ENCODE results near the gene TMEM272. TPM values are rescaled to one million over a fixed set of nuclear protein-coding genes. Genes with fewer than 3 reads are reported as not detected.

TMEM272 gene
- total RNA-seq, 1 experiment from 2014 or later = not detected

DNA sequence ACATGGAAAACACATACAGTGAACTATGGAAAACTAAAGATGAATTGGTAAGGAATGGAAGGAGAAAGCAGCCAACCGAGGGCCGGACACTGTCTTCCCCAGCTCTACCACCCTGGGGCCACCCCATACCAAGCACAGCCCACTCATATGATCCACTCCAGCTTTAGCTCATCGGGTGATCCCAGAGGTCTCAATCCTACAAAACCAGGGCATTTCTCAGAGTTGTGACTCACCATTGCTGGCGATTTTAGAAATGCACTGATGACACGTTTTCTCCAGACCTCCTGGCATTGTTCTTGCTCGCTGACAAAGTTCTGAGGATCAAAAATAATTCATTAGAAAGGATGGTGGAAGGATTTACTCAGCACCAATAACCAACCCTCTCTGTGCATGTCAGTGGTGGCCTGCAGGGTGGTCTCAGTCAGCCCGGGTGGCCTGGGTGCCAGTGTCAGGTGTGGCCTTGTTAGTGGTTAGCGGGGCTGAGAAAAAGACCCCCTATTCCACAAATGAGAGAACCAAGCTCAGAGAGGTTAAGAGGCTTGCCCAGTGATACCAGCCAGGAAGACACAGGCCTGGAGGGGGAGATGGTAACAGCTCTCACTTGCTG lies 6.6 kb downstream of the TMEM272 start:
- Mint-ChIP-seq H3K36me3 (ENCODE audit: insufficient read depth, unreplicated experiment) (no peaks in the 10 kb centered on the region), H3K4me3 (ENCODE audit: low read depth, unreplicated experiment) (no peak overlapping the region), H3K27ac (ENCODE audit: unreplicated experiment) (no peak overlapping the region), H3K4me1 (ENCODE audit: low read depth, unreplicated experiment) (no peaks in the 10 kb centered on the region), H3K27me3 (ENCODE audit: unreplicated experiment) (peaks cover 53% of the 10 kb centered on the region), H3K9me3 (ENCODE audit: low read depth, unreplicated experiment) (no peaks in the 10 kb centered on the region)
- TF ChIP-seq, protein P1, sequence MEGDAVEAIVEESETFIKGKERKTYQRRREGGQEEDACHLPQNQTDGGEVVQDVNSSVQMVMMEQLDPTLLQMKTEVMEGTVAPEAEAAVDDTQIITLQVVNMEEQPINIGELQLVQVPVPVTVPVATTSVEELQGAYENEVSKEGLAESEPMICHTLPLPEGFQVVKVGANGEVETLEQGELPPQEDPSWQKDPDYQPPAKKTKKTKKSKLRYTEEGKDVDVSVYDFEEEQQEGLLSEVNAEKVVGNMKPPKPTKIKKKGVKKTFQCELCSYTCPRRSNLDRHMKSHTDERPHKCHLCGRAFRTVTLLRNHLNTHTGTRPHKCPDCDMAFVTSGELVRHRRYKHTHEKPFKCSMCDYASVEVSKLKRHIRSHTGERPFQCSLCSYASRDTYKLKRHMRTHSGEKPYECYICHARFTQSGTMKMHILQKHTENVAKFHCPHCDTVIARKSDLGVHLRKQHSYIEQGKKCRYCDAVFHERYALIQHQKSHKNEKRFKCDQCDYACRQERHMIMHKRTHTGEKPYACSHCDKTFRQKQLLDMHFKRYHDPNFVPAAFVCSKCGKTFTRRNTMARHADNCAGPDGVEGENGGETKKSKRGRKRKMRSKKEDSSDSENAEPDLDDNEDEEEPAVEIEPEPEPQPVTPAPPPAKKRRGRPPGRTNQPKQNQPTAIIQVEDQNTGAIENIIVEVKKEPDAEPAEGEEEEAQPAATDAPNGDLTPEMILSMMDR (IDR thresholded peaks at IDR 0.05; ENCODE audit: unreplicated experiment) = no peak
- no TSS peak for BruUV-seq (replicated peaks)
- DNase-seq = no peak
- CTCF ChIA-PET = no interaction called here
- intact Hi-C loops (cut with micrococcal nuclease; ENCODE audit: unreplicated experiment) = no loop called here

GRCh38 chr13:51837016-51837415 lies 8.0 kb downstream of the TMEM272 start:
- CTCF ChIA-PET = no interaction called here
- BruUV-seq (replicated peaks) = no TSS peak
- H3K9me3 Mint-ChIP-seq (ENCODE audit: low read depth, unreplicated experiment) = no peaks in the 10 kb centered on the region
- TF ChIP-seq, protein P1 (IDR thresholded peaks at IDR 0.05; ENCODE audit: unreplicated experiment) = no peak
- no peak overlapping the region for H3K27ac Mint-ChIP-seq (ENCODE audit: unreplicated experiment)
- intact Hi-C loops (cut with micrococcal nuclease; ENCODE audit: unreplicated experiment) = no loop called here
- H3K4me3 Mint-ChIP-seq (ENCODE audit: low read depth, unreplicated experiment) = no peak overlapping the region
- no peaks in the 10 kb centered on the region for H3K4me1 Mint-ChIP-seq (ENCODE audit: low read depth, unreplicated experiment)
- H3K27me3 Mint-ChIP-seq (ENCODE audit: unreplicated experiment) = peaks cover 58% of the 10 kb centered on the region
- no peak for DNase-seq
- no peaks in the 10 kb centered on the region for H3K36me3 Mint-ChIP-seq (ENCODE audit: insufficient read depth, unreplicated experiment)

GRCh38 chr13:51834581-51835171 lies 10.3 kb downstream of the TMEM272 start:
- Mint-ChIP-seq H3K27me3 (ENCODE audit: unreplicated experiment) (peaks cover 64% of the 10 kb centered on the region), H3K27ac (ENCODE audit: unreplicated experiment) (no peak overlapping the region), H3K36me3 (ENCODE audit: insufficient read depth, unreplicated experiment) (no peaks in the 10 kb centered on the region), H3K4me3 (ENCODE audit: low read depth, unreplicated experiment) (no peak overlapping the region), H3K4me1 (ENCODE audit: low read depth, unreplicated experiment) (no peaks in the 10 kb centered on the region), H3K9me3 (ENCODE audit: low read depth, unreplicated experiment) (no peaks in the 10 kb centered on the region)
- intact Hi-C loops (cut with micrococcal nuclease; ENCODE audit: unreplicated experiment) = no loop called here
- TF ChIP-seq, protein P1 (IDR thresholded peaks at IDR 0.05; ENCODE audit: unreplicated experiment) = no peak
- no peak for DNase-seq
- CTCF ChIA-PET = no interaction called here
- BruUV-seq (replicated peaks) = no TSS peak

DNA sequence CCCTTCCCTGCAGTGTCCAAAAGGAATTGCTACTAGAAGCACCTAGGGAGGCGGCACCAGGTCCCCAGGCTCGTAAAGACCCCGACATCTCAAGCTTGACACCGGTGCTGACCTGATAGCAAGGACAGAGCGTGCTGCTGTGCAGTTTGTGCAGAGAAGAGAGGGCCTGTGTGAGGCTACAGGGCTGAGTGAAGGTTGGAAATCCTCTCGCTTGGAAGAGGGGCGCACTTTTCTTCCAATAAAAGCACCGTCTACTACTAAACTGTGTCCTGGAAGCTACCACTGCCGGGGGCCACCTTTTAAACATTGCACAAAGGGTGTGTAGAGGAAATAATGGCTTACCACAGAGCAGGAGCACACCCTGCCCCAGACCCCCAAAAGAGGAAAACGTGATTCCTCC lies 11.0 kb downstream of the TMEM272 start:
- peaks cover 71% of the 10 kb centered on the region for H3K27me3 Mint-ChIP-seq (ENCODE audit: unreplicated experiment)
- H3K4me1 Mint-ChIP-seq (ENCODE audit: low read depth, unreplicated experiment) = no peaks in the 10 kb centered on the region
- no peak for DNase-seq
- intact Hi-C loops (cut with micrococcal nuclease; ENCODE audit: unreplicated experiment) = no loop called here
- no peaks in the 10 kb centered on the region for H3K36me3 Mint-ChIP-seq (ENCODE audit: insufficient read depth, unreplicated experiment)
- H3K9me3 Mint-ChIP-seq (ENCODE audit: low read depth, unreplicated experiment) = no peaks in the 10 kb centered on the region
- CTCF ChIA-PET = no interaction called here
- TF ChIP-seq, protein P1 (IDR thresholded peaks at IDR 0.05; ENCODE audit: unreplicated experiment) = no peak
- no peak overlapping the region for H3K4me3 Mint-ChIP-seq (ENCODE audit: low read depth, unreplicated experiment)
- H3K27ac Mint-ChIP-seq (ENCODE audit: unreplicated experiment) = no peak overlapping the region
- BruUV-seq (replicated peaks) = no TSS peak
